Peyer's patch (tissue), 4 donors: ENCODE measurements around the gene KCNC2.

Experiments
- CTCF ChIP-seq, 6 experiments: fragments of 450-650 bp in 4 of 6; fragments of 200-600 bp in 2 of 6; sonication (generic) in 1 of 6; IDR thresholded peaks; one replicate each; pipeline ENCODE4 v1.5.1; 2017 to 2019; ENCODE audit warnings: antibody characterized with exemption in 6 of 6, mild to moderate bottlenecking in 3 of 6, moderate library complexity in 1 of 6
- POLR2A ChIP-seq, 2 donors: fragments of 450-650 bp; IDR thresholded peaks; one replicate each; pipeline ENCODE4 v1.5.1; 2017; ENCODE audit warnings: antibody characterized with exemption in 2 of 2, mild to moderate bottlenecking in 2 of 2, moderate library complexity in 2 of 2

GRCh38 chr12:75115748-75116147 lies 93.9 kb downstream of the KCNC2 start:
- TF ChIP-seq POLR2A (IDR thresholded peaks at IDR 0.05) (no peak), CTCF (IDR thresholded peaks at IDR 0.05) (no peak)
